Measurements from ENCODE around the gene IQCN.
A peak's percentile ranks its signal among the peaks of the same experiment; 100 is the strongest.

DNA sequence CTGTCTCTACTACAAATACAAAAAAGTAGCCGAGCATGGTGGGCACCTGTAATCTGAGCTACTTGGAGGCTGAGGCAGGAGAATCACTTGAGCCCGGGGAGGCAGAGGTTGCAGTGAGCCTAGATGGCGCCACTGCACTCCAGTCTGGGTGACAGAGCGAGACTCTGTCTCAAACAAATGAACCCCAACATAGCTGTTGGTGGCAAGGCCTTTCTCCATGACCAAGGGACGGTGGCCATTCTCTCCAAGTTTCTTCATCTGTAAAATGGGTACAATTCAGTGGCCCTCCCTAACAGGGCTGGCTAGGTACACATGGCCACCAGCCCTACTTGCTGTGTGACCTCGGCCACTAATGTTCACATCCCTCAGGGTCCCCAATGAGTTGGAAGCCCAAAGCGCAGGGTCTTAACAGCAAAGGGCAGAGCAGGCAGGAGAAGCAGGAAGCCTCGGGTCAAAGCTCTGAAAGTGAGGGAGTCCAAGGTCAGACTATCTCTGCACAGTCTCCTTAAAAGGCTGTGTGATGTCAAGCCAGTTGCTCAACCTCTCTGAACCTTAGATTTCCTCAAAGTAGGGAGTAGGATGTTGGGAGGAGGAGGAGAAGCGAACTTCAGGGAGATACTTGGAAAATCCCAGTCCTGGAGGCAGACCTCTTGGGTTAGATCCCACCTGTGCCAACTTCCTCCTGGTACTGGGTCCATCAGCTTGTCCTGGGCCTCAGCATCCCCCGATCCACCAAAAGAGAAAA lies 4.4 kb upstream of the IQCN start:
- TF ChIP-seq POLR2A (IDR thresholded peaks at IDR 0.05): no peak
- TF ChIP-seq, protein P1, sequence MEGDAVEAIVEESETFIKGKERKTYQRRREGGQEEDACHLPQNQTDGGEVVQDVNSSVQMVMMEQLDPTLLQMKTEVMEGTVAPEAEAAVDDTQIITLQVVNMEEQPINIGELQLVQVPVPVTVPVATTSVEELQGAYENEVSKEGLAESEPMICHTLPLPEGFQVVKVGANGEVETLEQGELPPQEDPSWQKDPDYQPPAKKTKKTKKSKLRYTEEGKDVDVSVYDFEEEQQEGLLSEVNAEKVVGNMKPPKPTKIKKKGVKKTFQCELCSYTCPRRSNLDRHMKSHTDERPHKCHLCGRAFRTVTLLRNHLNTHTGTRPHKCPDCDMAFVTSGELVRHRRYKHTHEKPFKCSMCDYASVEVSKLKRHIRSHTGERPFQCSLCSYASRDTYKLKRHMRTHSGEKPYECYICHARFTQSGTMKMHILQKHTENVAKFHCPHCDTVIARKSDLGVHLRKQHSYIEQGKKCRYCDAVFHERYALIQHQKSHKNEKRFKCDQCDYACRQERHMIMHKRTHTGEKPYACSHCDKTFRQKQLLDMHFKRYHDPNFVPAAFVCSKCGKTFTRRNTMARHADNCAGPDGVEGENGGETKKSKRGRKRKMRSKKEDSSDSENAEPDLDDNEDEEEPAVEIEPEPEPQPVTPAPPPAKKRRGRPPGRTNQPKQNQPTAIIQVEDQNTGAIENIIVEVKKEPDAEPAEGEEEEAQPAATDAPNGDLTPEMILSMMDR (IDR thresholded peaks at IDR 0.05): peak in 1 of 6 experiments; percentile 5

Data from thyroid gland (tissue), 4 donors.